Activated T-helper 17 cell treated with anti-CD3 and anti-CD28 coated beads, Interleukin-2, amount 50 U/mL, for 72 hours (primary cell): Measurements from ENCODE around the gene ASNSD1. TPM values are rescaled to one million over a fixed set of nuclear protein-coding genes. Genes with fewer than 3 reads are reported as not detected.
A peak's percentile ranks its signal among the peaks of the same experiment; 100 is the strongest.
"Not testable (repeated sequence)": the region's sequence is repeated elsewhere in the genome, so short reads cannot be mapped to it uniquely, and the experiment has no call there.

ENCODE experiments used
- ATAC-seq: fragments of 150-1000 bp; cut with Tn5 transposase; replicated peaks from 2 replicates; pipeline ENCODE4 v1.10.0; 2021; ENCODE audit warnings: mild to moderate bottlenecking, moderate library complexity
- H3K27ac Mint-ChIP-seq: one replicate; pipeline ENCODE4 v1.8.0; 2022; ENCODE audit warnings: mixed read lengths
- H3K27me3 Mint-ChIP-seq: one replicate; pipeline ENCODE4 v1.8.0; 2022; ENCODE audit warnings: mixed read lengths
- H3K36me3 Mint-ChIP-seq: one replicate; pipeline ENCODE4 v1.8.0; 2022; ENCODE audit warnings: low read depth, mild to moderate bottlenecking, mixed read lengths
- H3K4me1 Mint-ChIP-seq: one replicate; pipeline ENCODE4 v1.8.0; 2022; ENCODE audit warnings: mixed read lengths
- H3K4me3 Mint-ChIP-seq: one replicate; pipeline ENCODE4 v1.8.0; 2022; ENCODE audit warnings: mild to moderate bottlenecking, mixed read lengths
- H3K9me3 Mint-ChIP-seq: one replicate; pipeline ENCODE4 v1.8.0; 2022; ENCODE audit warnings: mixed read lengths
- total RNA-seq, 2 donors: library from RNA; stranded (reverse); gene quantifications; one replicate each; pipeline ENCODE4 v1.2.3, GENCODE V29; 2022

The ASNSD1 gene
- total RNA-seq, 2 donors from 2014 or later = 48.4 to 76.7 TPM

DNA sequence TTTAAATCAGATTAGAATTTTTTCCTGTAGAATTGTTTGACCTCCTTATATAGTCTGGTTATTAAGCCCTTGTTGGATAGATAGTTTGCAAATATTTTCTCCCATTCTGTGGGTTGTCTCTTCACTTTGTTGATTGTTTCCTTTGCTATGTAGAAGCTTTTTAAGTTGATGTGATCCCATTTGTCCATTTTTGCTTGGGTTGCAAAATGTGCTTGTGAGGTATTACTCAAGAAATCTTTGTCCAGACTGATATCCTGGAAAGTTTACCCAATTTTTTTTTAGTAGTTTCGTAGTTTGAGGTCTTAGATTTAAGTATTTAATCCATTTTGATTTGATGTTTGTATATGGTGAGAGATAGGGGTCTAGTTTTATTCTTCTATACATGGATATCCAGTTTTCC lies 26.5 kb downstream of the ASNSD1 start:
- not testable (repeated sequence) for H3K27ac Mint-ChIP-seq, H3K4me3 Mint-ChIP-seq

DNA sequence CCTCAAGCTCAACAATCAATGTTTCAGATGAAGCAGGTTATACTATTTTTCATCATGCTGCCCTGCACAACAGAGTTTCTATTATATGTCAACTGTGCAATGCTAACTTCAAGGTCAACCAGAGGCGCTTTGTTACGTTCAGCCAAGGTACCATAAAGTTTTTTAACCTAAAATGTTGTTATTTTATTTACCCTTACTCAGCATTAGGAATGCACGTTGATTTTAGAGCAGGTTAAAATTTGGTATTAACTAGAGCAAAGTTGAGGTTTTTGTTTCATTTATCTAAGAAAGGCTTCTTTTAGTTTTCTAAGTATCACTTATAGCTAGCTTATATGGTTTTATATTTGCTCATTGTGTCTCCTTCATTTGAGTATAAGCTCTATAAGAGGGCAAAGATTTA lies 35.0 kb downstream of the ASNSD1 start:
- no peak overlapping the region for H3K27ac Mint-ChIP-seq
- no peak overlapping the region for H3K4me3 Mint-ChIP-seq
- H3K4me1 Mint-ChIP-seq = no peaks in the 10 kb centered on the region
- H3K36me3 Mint-ChIP-seq = no peaks in the 10 kb centered on the region
- no peak for ATAC-seq
- H3K27me3 Mint-ChIP-seq = no peaks in the 10 kb centered on the region
- no peaks in the 10 kb centered on the region for H3K9me3 Mint-ChIP-seq

More for the DNA sequence above, 26.5 kb downstream of the ASNSD1 start:
- H3K36me3 Mint-ChIP-seq = peaks cover 11% of the 10 kb centered on the region
- not testable (repeated sequence) for H3K27me3 Mint-ChIP-seq, H3K9me3 Mint-ChIP-seq, ATAC-seq, H3K4me1 Mint-ChIP-seq

DNA sequence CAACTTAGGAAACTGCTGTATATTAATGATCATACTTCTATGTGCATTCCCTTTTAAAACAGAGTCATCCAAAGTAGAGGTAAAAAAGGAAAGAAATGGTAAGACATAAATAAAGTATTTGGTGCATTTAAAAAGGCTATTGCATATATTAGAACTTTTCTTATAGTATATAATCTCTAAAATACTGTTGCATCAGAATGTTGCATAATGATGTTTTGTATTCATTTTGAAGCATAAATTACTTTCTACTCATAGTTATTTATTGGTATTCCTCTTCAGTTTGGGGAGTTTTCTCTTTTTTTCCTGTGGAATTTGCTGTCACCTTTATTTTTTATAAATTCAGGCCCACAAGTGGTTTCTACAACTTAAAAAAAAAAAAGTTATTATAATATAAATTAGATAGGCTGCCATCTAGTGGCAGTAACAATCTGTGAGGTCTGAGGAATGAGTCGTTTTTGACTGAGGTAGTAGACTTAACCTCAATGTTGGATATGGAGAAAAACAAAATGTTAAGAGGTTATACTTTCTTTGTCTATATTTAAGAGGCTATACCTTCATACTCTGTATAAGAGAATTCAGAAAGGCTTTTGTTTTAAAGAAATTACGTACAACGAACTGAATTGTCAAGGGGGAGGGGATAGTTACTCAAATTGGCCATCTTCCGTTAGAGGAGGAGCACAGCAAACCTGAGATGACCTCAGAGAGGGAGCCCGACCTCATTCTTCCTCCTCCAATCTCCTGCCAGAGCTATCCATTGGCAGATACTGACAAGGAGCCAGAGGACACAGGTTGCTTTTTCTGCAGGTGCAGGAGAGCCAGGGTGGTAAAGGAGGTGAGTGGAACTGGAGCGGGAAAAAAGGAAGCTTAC lies 37.0 kb downstream of the ASNSD1 start:
- H3K27ac Mint-ChIP-seq = peak overlapping the region; percentile 69
- no peaks in the 10 kb centered on the region for H3K27me3 Mint-ChIP-seq
- H3K4me1 Mint-ChIP-seq = no peaks in the 10 kb centered on the region
- no peaks in the 10 kb centered on the region for H3K9me3 Mint-ChIP-seq
- peak; percentile 60 for ATAC-seq
- no peaks in the 10 kb centered on the region for H3K36me3 Mint-ChIP-seq
- H3K4me3 Mint-ChIP-seq = peak overlapping the region; percentile 21

DNA sequence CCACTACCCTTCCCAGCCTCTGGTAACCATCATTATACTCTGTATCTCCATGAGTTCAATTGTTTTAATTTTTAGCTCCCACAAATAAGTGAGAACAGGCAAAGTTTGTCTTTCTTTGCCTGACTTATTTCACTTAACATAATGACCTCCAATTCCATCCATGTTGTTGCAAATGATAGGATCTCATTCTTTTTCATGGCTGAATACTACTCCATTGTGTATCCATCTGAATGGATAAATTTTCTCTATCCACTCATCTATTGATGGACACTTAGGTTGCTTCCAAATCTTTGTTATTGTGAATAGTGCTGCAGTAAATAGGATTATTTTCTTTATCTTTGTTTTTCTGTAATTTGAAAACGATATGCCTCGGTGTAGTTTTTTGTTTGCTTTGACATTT lies 39.4 kb downstream of the ASNSD1 start:
- Mint-ChIP-seq H3K4me1 (no peaks in the 10 kb centered on the region), H3K27ac (no peak overlapping the region), H3K4me3 (no peak overlapping the region), H3K36me3 (no peaks in the 10 kb centered on the region), H3K27me3 (no peaks in the 10 kb centered on the region), H3K9me3 (no peaks in the 10 kb centered on the region)
- ATAC-seq = no peak

DNA sequence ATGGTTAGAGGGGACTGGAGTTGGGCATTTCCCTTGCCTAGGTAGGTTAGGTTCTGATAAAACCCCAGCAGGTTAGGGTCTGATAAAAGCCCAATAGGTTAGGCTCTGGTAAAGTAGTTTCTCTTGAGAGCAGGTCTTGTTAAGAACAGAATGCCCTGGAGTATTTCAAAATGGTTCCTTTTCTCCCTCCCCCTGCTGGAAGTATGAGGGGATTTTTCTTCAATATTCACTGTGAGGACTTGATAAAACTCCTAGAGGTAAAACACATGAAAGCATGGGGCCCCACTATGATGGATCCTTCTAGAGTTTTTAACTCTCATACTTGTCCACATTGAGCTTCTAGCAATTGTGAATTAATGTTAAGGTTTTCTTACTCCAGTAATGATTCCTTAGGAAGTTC lies 40.8 kb downstream of the ASNSD1 start:
- no peak overlapping the region for H3K4me3 Mint-ChIP-seq
- no peaks in the 10 kb centered on the region for H3K27me3 Mint-ChIP-seq
- no peak overlapping the region for H3K27ac Mint-ChIP-seq
- H3K36me3 Mint-ChIP-seq = peaks cover 9% of the 10 kb centered on the region
- H3K9me3 Mint-ChIP-seq = no peaks in the 10 kb centered on the region
- H3K4me1 Mint-ChIP-seq = no peaks in the 10 kb centered on the region
- ATAC-seq = no peak

DNA sequence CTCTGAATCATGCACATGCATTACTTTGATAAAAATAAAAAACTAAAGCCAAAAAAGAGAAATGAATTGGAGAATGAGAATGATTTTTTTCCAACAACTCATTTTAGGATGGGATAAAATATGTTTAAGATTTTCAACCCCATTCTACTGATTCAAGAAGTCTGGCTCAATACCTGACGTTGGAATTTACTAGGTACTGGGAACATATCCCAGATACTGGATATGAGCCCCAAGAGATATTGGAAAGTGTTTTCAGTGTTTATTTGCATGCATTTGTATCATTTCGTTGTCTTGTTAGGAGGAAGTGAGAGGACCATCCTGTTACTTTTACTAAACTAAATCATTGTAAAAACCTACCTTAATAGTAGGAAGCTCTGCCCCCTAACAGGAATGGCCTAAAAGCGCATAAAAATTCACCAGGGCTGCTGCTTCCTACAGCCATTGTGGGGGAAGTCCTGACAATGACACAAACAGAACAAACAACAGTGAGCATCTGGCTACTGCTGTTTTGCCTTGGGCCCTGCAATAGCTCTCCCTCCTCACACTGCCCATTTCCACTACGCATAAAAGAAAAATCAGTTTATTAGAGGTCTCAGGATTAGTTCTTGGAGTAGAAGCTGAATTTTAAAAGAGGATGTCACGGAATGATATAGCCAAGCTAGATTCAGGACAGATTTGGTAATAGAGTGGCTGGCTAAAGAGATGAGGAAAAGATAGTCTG lies 48.4 kb downstream of the ASNSD1 start:
- no peaks in the 10 kb centered on the region for H3K9me3 Mint-ChIP-seq
- no peak for ATAC-seq
- H3K4me3 Mint-ChIP-seq = no peak overlapping the region
- H3K27ac Mint-ChIP-seq = no peak overlapping the region
- H3K27me3 Mint-ChIP-seq = no peaks in the 10 kb centered on the region
- peaks cover 9% of the 10 kb centered on the region for H3K36me3 Mint-ChIP-seq
- no peaks in the 10 kb centered on the region for H3K4me1 Mint-ChIP-seq

DNA sequence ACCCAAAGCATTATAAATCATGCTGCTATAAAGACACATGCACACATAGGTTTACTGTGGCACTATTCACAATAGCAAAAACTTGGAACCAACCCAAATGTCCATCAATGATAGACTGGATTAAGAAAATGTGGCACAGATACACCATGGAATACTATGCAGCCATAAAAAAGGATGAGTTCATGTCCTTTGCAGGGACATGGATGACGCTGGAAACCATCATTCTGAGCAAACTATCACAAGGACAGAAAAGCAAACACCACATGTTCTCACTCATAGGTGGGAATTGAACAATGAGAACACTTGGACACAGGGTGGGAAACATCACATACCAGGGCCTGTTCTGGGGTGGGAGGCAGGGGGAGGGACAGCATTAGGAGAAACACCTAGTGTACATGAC lies 56.3 kb downstream of the ASNSD1 start:
- ATAC-seq, H3K36me3 Mint-ChIP-seq, H3K27ac Mint-ChIP-seq, H3K9me3 Mint-ChIP-seq, H3K27me3 Mint-ChIP-seq, H3K4me1 Mint-ChIP-seq, H3K4me3 Mint-ChIP-seq: not testable (repeated sequence)

DNA sequence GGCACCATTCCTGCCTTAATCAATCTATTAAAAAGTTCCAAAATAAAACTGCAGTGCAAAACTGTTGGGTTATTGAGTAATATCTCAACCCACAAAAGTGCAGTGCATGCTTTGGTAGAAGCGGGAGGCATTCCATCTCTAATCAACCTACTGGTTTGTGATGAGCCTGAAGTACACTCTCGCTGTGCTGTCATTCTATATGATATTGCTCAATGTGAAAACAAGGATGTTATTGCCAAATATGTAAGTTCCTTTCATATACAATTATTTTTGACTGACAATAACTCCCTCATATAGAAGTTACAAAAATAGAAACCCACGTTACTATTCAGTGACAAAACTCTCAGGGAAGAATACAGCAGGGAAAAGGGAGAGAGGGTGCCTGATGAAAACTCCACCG lies 58.3 kb downstream of the ASNSD1 start:
- Mint-ChIP-seq H3K9me3 (peaks cover 8% of the 10 kb centered on the region), H3K27ac (no peak overlapping the region), H3K27me3 (no peaks in the 10 kb centered on the region), H3K4me3 (no peak overlapping the region), H3K4me1 (peaks cover 10% of the 10 kb centered on the region), H3K36me3 (no peaks in the 10 kb centered on the region)
- no peak for ATAC-seq

Other genes with a start within 250 kb of the ASNSD1 start
- gene WDR75, start 220.0 kb upstream of the ASNSD1 start, total RNA-seq = 10 to 100 TPM; 44.5 to 46.5 TPM
- gene SLC40A1, start 80.7 kb upstream of the ASNSD1 start, total RNA-seq = 1 to 10 TPM; 1.1 to 4.1 TPM
- gene ANKAR, start 13.2 kb downstream of the ASNSD1 start, total RNA-seq = 1 to 10 TPM; 4.2 to 4.4 TPM
- gene OSGEPL1, start 101.3 kb downstream of the ASNSD1 start, total RNA-seq = 1 to 10 TPM; 7.2 to 8.3 TPM
- 10 to 100 TPM; 69.4 to 84.4 TPM for gene ORMDL1, start 122.9 kb downstream of the ASNSD1 start, total RNA-seq
- 10 to 100 TPM; 43.7 to 47.2 TPM for gene PMS1, start 123.0 kb downstream of the ASNSD1 start, total RNA-seq